HepG2 (cell line): Measurements from ENCODE around the gene IHH. TPM values are rescaled to one million over a fixed set of nuclear protein-coding genes. Genes with fewer than 3 reads are reported as not detected.

Experiments
- CEBPG ChIP-seq: IDR thresholded peaks from 2 replicates; pipeline ENCODE4 v1.6.1; 2016
- CENPT ChIP-seq: sonication (generic); formaldehyde crosslinking; IDR thresholded peaks from 2 replicates; pipeline ENCODE4 v1.8.0; 2022; ENCODE audit warnings: low read depth, mild to moderate bottlenecking, moderate library complexity, missing genetic modification reagents
- CREB1 ChIP-seq, 2 experiments: fragments of 450-650 bp in 1 of 2; IDR thresholded peaks; 2 replicates each; pipeline ENCODE4 v1.6.1; 2016 to 2017; ENCODE audit warnings: control low read depth in 1 of 2, mild to moderate bottlenecking in 1 of 2, missing compliant biosample characterization in 1 of 2, missing genetic modification characterization in 1 of 2
- FIP1L1 ChIP-seq: fragments of 200-400 bp; formaldehyde crosslinking; IDR thresholded peaks from 2 replicates; pipeline ENCODE4 v1.6.1; 2018; ENCODE audit warnings: low read depth, mild to moderate bottlenecking, low read length, moderate library complexity, borderline replicate concordance; ENCODE audit not compliant: insufficient read depth
- HCFC1 ChIP-seq: fragments of 150-350 bp; IDR thresholded peaks from 2 replicates; pipeline ENCODE4 v1.6.1; 2014; ENCODE audit warnings: low read depth, low read length
- KDM6A ChIP-seq: IDR thresholded peaks from 2 replicates; pipeline ENCODE4 v1.6.1; 2016; ENCODE audit warnings: low read depth
- KLF6 ChIP-seq: IDR thresholded peaks from 2 replicates; pipeline ENCODE4 v1.8.0; 2016; ENCODE audit warnings: missing biosample characterization, missing genetic modification reagents
- MAFF ChIP-seq: IDR thresholded peaks from 2 replicates; pipeline ENCODE4 v1.6.1; 2011; ENCODE audit warnings: low read depth, low read length, improper control_type of control experiment
- MTA1 ChIP-seq: sonication (generic); formaldehyde crosslinking; IDR thresholded peaks from 2 replicates; pipeline ENCODE4 v1.4.0; 2020; ENCODE audit warnings: missing genetic modification reagents, mild to moderate bottlenecking, borderline replicate concordance
- MYC ChIP-seq: sonication (generic); formaldehyde crosslinking; IDR thresholded peaks from 2 replicates; pipeline ENCODE4 v1.9.0; 2021; ENCODE audit warnings: missing genetic modification reagents, borderline replicate concordance
- NCOA1 ChIP-seq: sonication (generic); formaldehyde crosslinking; IDR thresholded peaks from 2 replicates; pipeline ENCODE4 v1.9.0; 2021; ENCODE audit warnings: missing genetic modification reagents
- NCOA2 ChIP-seq: sonication (generic); formaldehyde crosslinking; IDR thresholded peaks from 2 replicates; pipeline ENCODE4 v1.8.0; 2022; ENCODE audit warnings: inconsistent platforms
- TGIF2 ChIP-seq: IDR thresholded peaks from 2 replicates; pipeline ENCODE4 v1.6.1; 2016; ENCODE audit warnings: control low read depth, missing compliant biosample characterization
- TP53 ChIP-seq: sonication (generic); formaldehyde crosslinking; conservative IDR thresholded peaks from 2 replicates; pipeline ENCODE4 v1.4.0; 2020; ENCODE audit warnings: missing genetic modification reagents
- ZNF703 ChIP-seq: sonication (generic); formaldehyde crosslinking; IDR thresholded peaks from 2 replicates; pipeline ENCODE4 v1.5.1; 2020; ENCODE audit warnings: missing genetic modification reagents, mild to moderate bottlenecking, moderate library complexity, borderline replicate concordance
- polyA plus RNA-seq, 8 experiments: library from polyadenylated mRNA; depleted of rRNA in 3 of 8; stranded (reverse) in 7 of 8; unstranded in 1 of 8; fragments of >200 nt; fragmentation: Illumina TruSeq in 4 of 8; extraction: Trizol in 4 of 8; gene quantifications; 2 replicates each; pipeline versions ENCODE4 v1.2.1 to v1.2.3, GENCODE V29; 2011 to 2016; ENCODE audit warnings: low read depth in 4 of 8, missing spikeins in 1 of 8, mixed read lengths in 1 of 8; ENCODE audit not compliant: insufficient read depth in 1 of 8
- total RNA-seq, 5 experiments: library from RNA; depleted of rRNA; stranded (reverse); fragments of >200 nt; fragmentation: Illumina TruSeq; extraction: Trizol; gene quantifications; 2 replicates each; pipeline ENCODE4 v1.2.3, GENCODE V29; 2016; ENCODE audit warnings: low read depth in 1 of 5
- TF ChIP-seq, protein P1 (sequence below): sonication (generic); formaldehyde crosslinking; conservative IDR thresholded peaks from 2 replicates; pipeline ENCODE4 v1.8.0; 2022; ENCODE audit warnings: mild to moderate bottlenecking, moderate library complexity, missing genetic modification reagents
- TF ChIP-seq, protein P2 (sequence below), 2 experiments: fragments of 450-650 bp in 1 of 2; sonication (generic) in 1 of 2; formaldehyde crosslinking in 1 of 2; IDR thresholded peaks; 2 replicates each; pipeline versions ENCODE4 v1.6.1 to v1.8.0; 2016 to 2022; ENCODE audit warnings: antibody characterized with exemption in 1 of 2, mild to moderate bottlenecking in 1 of 2, missing genetic modification reagents in 1 of 2
- TF ChIP-seq, protein P3 (sequence below): sonication (generic); formaldehyde crosslinking; IDR thresholded peaks from 2 replicates; pipeline ENCODE4 v1.4.0; 2020; ENCODE audit warnings: mild to moderate bottlenecking, missing genetic modification reagents

The IHH gene
- total and polyA plus RNA-seq, 2 of the 13 experiments (the other 11 are each of a cell fraction or from before 2014, with no cell fraction given) = 0.42 TPM; not detected in 1

DNA sequence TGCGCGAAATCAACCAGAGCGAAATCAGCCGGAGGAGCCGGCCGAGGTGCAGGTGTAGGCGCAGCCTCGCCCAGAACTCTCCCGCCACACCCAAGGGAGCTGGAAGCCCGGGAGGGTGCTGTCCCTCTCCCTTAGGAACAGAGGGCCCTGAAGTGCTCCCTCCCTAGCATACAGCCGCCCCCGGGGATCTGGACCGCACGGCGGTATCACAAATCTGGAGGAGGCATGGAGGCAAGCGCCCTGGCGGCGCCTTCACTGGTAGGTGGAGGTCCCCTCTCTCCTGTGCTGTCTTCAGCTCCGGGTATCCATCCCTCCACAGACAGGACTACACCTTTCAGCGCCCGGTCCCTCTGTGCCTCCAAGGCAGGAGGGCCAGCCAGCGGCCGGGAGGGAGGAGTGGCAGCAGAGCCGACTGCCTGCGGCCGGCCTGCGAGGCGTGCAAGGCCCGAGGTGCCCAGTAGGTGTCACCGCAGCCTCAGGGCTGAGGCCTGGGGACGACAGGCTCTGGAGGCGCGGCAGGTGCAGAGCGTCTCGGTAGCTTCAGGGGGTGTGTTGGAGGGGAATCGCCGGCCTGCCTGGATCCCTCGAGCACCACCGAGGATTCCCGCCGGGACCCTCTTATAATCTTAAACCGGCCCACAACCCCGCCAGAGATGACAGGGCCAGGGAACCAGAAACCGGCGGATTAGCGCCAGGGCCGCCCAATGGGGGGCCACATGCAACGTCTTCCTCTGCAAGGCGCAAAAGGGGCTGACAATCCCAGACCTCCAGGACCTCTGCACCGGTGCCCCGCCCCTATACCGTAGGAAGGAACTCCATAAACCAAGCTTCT, 2.8 kb downstream of the IHH start (continued):
- TF ChIP-seq, protein P1, sequence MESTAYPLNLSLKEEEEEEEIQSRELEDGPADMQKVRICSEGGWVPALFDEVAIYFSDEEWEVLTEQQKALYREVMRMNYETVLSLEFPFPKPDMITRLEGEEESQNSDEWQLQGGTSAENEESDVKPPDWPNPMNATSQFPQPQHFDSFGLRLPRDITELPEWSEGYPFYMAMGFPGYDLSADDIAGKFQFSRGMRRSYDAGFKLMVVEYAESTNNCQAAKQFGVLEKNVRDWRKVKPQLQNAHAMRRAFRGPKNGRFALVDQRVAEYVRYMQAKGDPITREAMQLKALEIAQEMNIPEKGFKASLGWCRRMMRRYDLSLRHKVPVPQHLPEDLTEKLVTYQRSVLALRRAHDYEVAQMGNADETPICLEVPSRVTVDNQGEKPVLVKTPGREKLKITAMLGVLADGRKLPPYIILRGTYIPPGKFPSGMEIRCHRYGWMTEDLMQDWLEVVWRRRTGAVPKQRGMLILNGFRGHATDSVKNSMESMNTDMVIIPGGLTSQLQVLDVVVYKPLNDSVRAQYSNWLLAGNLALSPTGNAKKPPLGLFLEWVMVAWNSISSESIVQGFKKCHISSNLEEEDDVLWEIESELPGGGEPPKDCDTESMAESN = peak; percentile 62; the same call in 1 of the 2 replicates
- no peak for TF ChIP-seq KDM6A (CRISPR knock-in tag)
- no peak for TF ChIP-seq CREB1 (IDR thresholded peaks at IDR 0.05)
- TF ChIP-seq CREB1 (CRISPR knock-in tag; IDR thresholded peaks at IDR 0.05) = no peak
- no peak for TF ChIP-seq TP53 (CRISPR knock-in tag)
- TF ChIP-seq CENPT (CRISPR knock-in tag) = no peak
- peak; percentile 37; the same call in 1 of the 2 replicates for TF ChIP-seq KLF6 (CRISPR knock-in tag)
- TF ChIP-seq, protein P2, sequence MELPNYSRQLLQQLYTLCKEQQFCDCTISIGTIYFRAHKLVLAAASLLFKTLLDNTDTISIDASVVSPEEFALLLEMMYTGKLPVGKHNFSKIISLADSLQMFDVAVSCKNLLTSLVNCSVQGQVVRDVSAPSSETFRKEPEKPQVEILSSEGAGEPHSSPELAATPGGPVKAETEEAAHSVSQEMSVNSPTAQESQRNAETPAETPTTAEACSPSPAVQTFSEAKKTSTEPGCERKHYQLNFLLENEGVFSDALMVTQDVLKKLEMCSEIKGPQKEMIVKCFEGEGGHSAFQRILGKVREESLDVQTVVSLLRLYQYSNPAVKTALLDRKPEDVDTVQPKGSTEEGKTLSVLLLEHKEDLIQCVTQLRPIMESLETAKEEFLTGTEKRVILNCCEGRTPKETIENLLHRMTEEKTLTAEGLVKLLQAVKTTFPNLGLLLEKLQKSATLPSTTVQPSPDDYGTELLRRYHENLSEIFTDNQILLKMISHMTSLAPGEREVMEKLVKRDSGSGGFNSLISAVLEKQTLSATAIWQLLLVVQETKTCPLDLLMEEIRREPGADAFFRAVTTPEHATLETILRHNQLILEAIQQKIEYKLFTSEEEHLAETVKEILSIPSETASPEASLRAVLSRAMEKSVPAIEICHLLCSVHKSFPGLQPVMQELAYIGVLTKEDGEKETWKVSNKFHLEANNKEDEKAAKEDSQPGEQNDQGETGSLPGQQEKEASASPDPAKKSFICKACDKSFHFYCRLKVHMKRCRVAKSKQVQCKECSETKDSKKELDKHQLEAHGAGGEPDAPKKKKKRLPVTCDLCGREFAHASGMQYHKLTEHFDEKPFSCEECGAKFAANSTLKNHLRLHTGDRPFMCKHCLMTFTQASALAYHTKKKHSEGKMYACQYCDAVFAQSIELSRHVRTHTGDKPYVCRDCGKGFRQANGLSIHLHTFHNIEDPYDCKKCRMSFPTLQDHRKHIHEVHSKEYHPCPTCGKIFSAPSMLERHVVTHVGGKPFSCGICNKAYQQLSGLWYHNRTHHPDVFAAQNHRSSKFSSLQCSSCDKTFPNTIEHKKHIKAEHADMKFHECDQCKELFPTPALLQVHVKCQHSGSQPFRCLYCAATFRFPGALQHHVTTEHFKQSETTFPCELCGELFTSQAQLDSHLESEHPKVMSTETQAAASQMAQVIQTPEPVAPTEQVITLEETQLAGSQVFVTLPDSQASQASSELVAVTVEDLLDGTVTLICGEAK (IDR thresholded peaks at IDR 0.05) = no peak
- TF ChIP-seq, protein P2 (CRISPR knock-in tag; IDR thresholded peaks at IDR 0.05) = no peak
- peak; percentile 63; the same call in 1 of the 2 replicates for TF ChIP-seq MYC (CRISPR knock-in tag)
- TF ChIP-seq MAFF = no peak
- no peak for TF ChIP-seq MTA1 (CRISPR knock-in tag)
- no peak for TF ChIP-seq NCOA1 (CRISPR knock-in tag)
- no peak for TF ChIP-seq HCFC1
- 0 out of 2 replicates have a peak, but pooled peaks have one; percentile 33 for TF ChIP-seq NCOA2 (CRISPR knock-in tag)
- 0 out of 2 replicates have a peak, but pooled peaks have one; percentile 25 for TF ChIP-seq TGIF2 (CRISPR knock-in tag)
- no peak; the same call in 1 of the 2 replicates for TF ChIP-seq CEBPG (CRISPR knock-in tag)
- no peak for TF ChIP-seq ZNF703 (CRISPR knock-in tag)
- TF ChIP-seq FIP1L1 = no peak
- TF ChIP-seq, protein P3, sequence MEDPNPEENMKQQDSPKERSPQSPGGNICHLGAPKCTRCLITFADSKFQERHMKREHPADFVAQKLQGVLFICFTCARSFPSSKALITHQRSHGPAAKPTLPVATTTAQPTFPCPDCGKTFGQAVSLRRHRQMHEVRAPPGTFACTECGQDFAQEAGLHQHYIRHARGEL (CRISPR knock-in tag) = no peak
